H9 (cell line): ENCODE data around the gene SPATA2. TPM values are rescaled to one million over a fixed set of nuclear protein-coding genes. Genes with fewer than 3 reads are reported as not detected.

ENCODE experiments used
- DNase-seq: peaks from one replicate; pipeline ENCODE4 v3.0.0-alpha.2; 2017
- H2AFZ ChIP-seq: one replicate; pipeline ENCODE4 v1.6.1; 2013; ENCODE audit warnings: mild to moderate bottlenecking, low read length, control low read depth, moderate library complexity
- H2AK5ac ChIP-seq: 2 replicates; pipeline ENCODE4 v1.6.1; 2013; ENCODE audit warnings: low read length, control low read depth, mixed read lengths; ENCODE audit not compliant: insufficient read length
- H2BK120ac ChIP-seq: one replicate; pipeline ENCODE4 v1.6.1; 2013; ENCODE audit warnings: low read depth, mild to moderate bottlenecking, low read length, control low read depth, inconsistent platforms; ENCODE audit not compliant: poor library complexity, severe bottlenecking
- H2BK12ac ChIP-seq: 2 replicates; pipeline ENCODE4 v1.6.1; 2013; ENCODE audit warnings: low read length, control low read depth, mixed read lengths, low read depth; ENCODE audit not compliant: insufficient read length
- H2BK15ac ChIP-seq: 2 replicates; pipeline ENCODE4 v1.6.1; 2013; ENCODE audit warnings: low read depth, low read length, control low read depth
- H2BK20ac ChIP-seq: one replicate; pipeline ENCODE4 v1.6.1; 2013; ENCODE audit warnings: low read depth, mild to moderate bottlenecking, low read length, control low read depth, inconsistent platforms; ENCODE audit not compliant: poor library complexity, severe bottlenecking
- H2BK5ac ChIP-seq: 2 replicates; pipeline ENCODE4 v1.6.1; 2013; ENCODE audit warnings: low read length, control low read depth, mixed read lengths; ENCODE audit not compliant: insufficient read length
- H3K14ac ChIP-seq: 2 replicates; pipeline ENCODE4 v1.6.1; 2013; ENCODE audit warnings: low read length, control low read depth; ENCODE audit not compliant: insufficient read depth
- H3K18ac ChIP-seq: 2 replicates; pipeline ENCODE4 v1.6.1; 2013; ENCODE audit warnings: low read depth, mild to moderate bottlenecking, mixed read lengths, low read length, control low read depth; ENCODE audit not compliant: insufficient read length
- H3K23ac ChIP-seq: 2 replicates; pipeline ENCODE4 v1.6.1; 2013; ENCODE audit warnings: low read length, control low read depth, mixed read lengths, low read depth; ENCODE audit not compliant: insufficient read length
- H3K23me2 ChIP-seq: 2 replicates; pipeline ENCODE4 v1.6.1; 2013; ENCODE audit warnings: low read depth, mild to moderate bottlenecking, mixed read lengths, low read length, control low read depth; ENCODE audit not compliant: insufficient read length, poor library complexity, severe bottlenecking
- H3K27ac ChIP-seq: 2 replicates; pipeline ENCODE4 v1.5.1; 2013; ENCODE audit warnings: low read length, control low read depth, mixed read lengths, low read depth; ENCODE audit not compliant: insufficient read length
- H3K27me3 ChIP-seq: 2 replicates; pipeline ENCODE4 v1.6.1; 2013; ENCODE audit warnings: low read length, control low read depth, inconsistent platforms; ENCODE audit not compliant: insufficient read depth
- H3K4ac ChIP-seq: 2 replicates; pipeline ENCODE4 v1.6.1; 2013; ENCODE audit warnings: low read depth, mild to moderate bottlenecking, control low read depth, inconsistent platforms, low read length, moderate library complexity
- H3K4me1 ChIP-seq: 2 replicates; pipeline ENCODE4 v1.6.1; 2013; ENCODE audit warnings: low read length, control low read depth, inconsistent platforms; ENCODE audit not compliant: insufficient read depth
- H3K4me2 ChIP-seq: 2 replicates; pipeline ENCODE4 v1.6.1; 2013; ENCODE audit warnings: low read length, control low read depth, mixed read lengths; ENCODE audit not compliant: insufficient read length, insufficient read depth
- H3K56ac ChIP-seq: 2 replicates; pipeline ENCODE4 v1.6.1; 2013; ENCODE audit warnings: low read depth, mild to moderate bottlenecking, mixed read lengths, low read length, control low read depth; ENCODE audit not compliant: insufficient read length
- H3K79me1 ChIP-seq: 2 replicates; pipeline ENCODE4 v1.6.1; 2013; ENCODE audit warnings: low read depth, mild to moderate bottlenecking, moderate library complexity, low read length, control low read depth, inconsistent platforms; ENCODE audit not compliant: insufficient read depth, poor library complexity, severe bottlenecking
- H3K79me2 ChIP-seq: 2 replicates; pipeline ENCODE4 v1.6.1; 2013; ENCODE audit warnings: low read length, control low read depth, inconsistent platforms; ENCODE audit not compliant: insufficient read depth
- H3K9ac ChIP-seq: 2 replicates; pipeline ENCODE4 v1.6.1; 2013; ENCODE audit warnings: low read length, control low read depth, mixed read lengths; ENCODE audit not compliant: insufficient read length; ENCODE audit errors: extremely low read depth
- H3K9me3 ChIP-seq: one replicate; pipeline ENCODE4 v1.6.1; 2013; ENCODE audit warnings: low read depth, low read length, inconsistent platforms; ENCODE audit not compliant: control insufficient read depth
- H3T11ph ChIP-seq: one replicate; pipeline ENCODE4 v1.6.1; 2013; ENCODE audit warnings: mild to moderate bottlenecking, low read length, control low read depth, inconsistent platforms
- H4K20me1 ChIP-seq: one replicate; pipeline ENCODE4 v1.6.1; 2013; ENCODE audit not compliant: control insufficient read depth, insufficient read length, insufficient read depth
- H4K5ac ChIP-seq: 2 replicates; pipeline ENCODE4 v1.6.1; 2013; ENCODE audit warnings: low read depth, mild to moderate bottlenecking, mixed read lengths, low read length, control low read depth; ENCODE audit not compliant: insufficient read length
- H4K8ac ChIP-seq: replicated peaks from 2 replicates; pipeline ENCODE4 v1.6.1; 2013; ENCODE audit warnings: low read length, control low read depth, mixed read lengths, low read depth; ENCODE audit not compliant: insufficient read length
- H4K91ac ChIP-seq: 2 replicates; pipeline ENCODE4 v1.6.1; 2013; ENCODE audit warnings: low read depth, mild to moderate bottlenecking, moderate library complexity, mixed read lengths, low read length, control low read depth; ENCODE audit not compliant: insufficient read length
- H3K27ac Mint-ChIP-seq, 3 experiments: 2 replicates in 2 of 3; 3 replicates in 1 of 3; pipeline ENCODE4 v1.8.0; 2020 to 2021; ENCODE audit warnings: mixed read lengths in 3 of 3, mild to moderate bottlenecking in 1 of 3, moderate library complexity in 1 of 3
- H3K27me3 Mint-ChIP-seq: 2 replicates; pipeline ENCODE4 v1.8.0; 2021; ENCODE audit warnings: low read depth, mild to moderate bottlenecking, moderate library complexity, mixed read lengths
- H3K36me3 Mint-ChIP-seq, 3 experiments: 2 replicates in 2 of 3; 3 replicates in 1 of 3; pipeline ENCODE4 v1.8.0; 2020 to 2021; ENCODE audit warnings: low read depth in 3 of 3, mixed read lengths in 3 of 3; ENCODE audit not compliant: insufficient read depth in 1 of 3
- H3K4me1 Mint-ChIP-seq, 2 experiments: 2 replicates each; pipeline ENCODE4 v1.8.0; 2020; ENCODE audit warnings: mixed read lengths in 2 of 2
- H3K4me3 Mint-ChIP-seq, 2 experiments: 2 replicates in 1 of 2; 3 replicates in 1 of 2; pipeline ENCODE4 v1.8.0; 2020 to 2021; ENCODE audit warnings: mild to moderate bottlenecking in 2 of 2, mixed read lengths in 2 of 2, moderate library complexity in 1 of 2
- H3K9me3 Mint-ChIP-seq, 2 experiments: 2 replicates in 1 of 2; 3 replicates in 1 of 2; pipeline ENCODE4 v1.8.0; 2020; ENCODE audit warnings: mild to moderate bottlenecking in 2 of 2, mixed read lengths in 2 of 2, moderate library complexity in 1 of 2
- WGBS: extraction: QIAGEN DNeasy Blood & Tissue Kit; methylation state at CpG from one replicate; pipeline ENCODE4 v1.1.7; 2013; ENCODE audit warnings: missing lambda C conversion rate, low lambda C conversion rate, mixed read lengths; ENCODE audit not compliant: insufficient read length; ENCODE audit errors: extremely low coverage; 5-methylcytosine and 5-hydroxymethylcytosine counted together
- total RNA-seq: library from RNA; stranded (reverse); gene quantifications from 2 replicates; pipeline ENCODE4 v1.2.1, GENCODE V29; 2021
- TF ChIP-seq, protein P1 (sequence below): fragments of 200-600 bp; sonication (generic); conservative IDR thresholded peaks from 3 replicates; pipeline ENCODE4 v1.8.0; 2021; ENCODE audit warnings: antibody characterized with exemption, mild to moderate bottlenecking

The SPATA2 gene
- total RNA-seq, 1 experiment from 2014 or later = 9.6 TPM

DNA sequence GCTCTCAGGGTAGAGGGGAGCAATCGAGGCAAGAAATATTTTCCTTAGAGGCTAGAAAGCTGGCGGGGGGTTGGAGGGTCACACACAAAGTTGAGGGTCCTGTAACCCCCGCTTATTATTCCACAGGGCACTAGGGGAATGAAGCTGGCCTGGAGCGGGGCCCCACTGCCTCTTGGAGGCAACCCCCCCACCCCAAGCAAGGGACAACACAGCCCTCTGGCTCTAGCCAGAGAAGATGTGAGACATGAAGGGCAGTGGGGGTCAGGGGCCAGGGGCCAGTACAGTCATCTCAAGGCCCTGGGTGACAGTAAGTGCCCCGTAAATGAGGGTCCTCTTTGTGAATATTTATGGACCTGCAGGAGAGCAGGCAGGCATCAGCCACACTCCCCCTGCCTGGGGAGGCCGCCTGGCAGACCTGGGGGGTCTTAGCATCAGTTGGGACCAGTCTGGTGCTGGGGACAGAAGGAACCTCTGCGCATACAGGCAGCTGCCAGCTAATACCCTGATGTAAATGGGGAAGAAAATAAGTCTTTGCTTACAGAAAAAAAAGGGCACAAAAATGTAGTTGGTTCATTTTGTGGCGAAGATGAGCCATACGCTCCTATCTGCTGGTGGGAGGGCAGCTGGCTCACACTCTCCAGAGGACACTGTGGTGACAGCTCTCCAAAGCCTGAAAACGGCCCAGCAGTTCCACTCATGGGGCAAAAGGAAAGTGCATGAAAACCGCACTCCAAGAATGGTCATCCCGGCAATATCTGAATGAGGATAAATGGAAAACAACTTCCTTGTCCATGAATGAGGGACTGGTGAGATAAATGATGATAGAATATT, 21.9 kb downstream of the SPATA2 start:
- Histone ChIP-seq H3K4me2 (no peak overlapping the region), H4K5ac (no peak overlapping the region), H4K91ac (no peak overlapping the region), H3K23me2 (no peaks in the 10 kb centered on the region), H4K20me1 (no peaks in the 10 kb centered on the region), H2BK12ac (no peak overlapping the region), H2BK15ac (no peak overlapping the region), H3K14ac (no peak overlapping the region), H2AK5ac (no peak overlapping the region), H3T11ph (no peak overlapping the region), H3K56ac (no peak overlapping the region), H3K9ac (no peak overlapping the region), H2AFZ (no peak overlapping the region), H3K79me1 (no peaks in the 10 kb centered on the region), H3K18ac (no peak overlapping the region), H2BK5ac (no peak overlapping the region), H3K4me1 (no peaks in the 10 kb centered on the region), H2BK120ac (no peak overlapping the region), H3K79me2 (no peaks in the 10 kb centered on the region), H3K9me3 (no peaks in the 10 kb centered on the region), H4K8ac (no peak overlapping the region), H3K27me3 (no peaks in the 10 kb centered on the region), H2BK20ac (no peak overlapping the region), H3K4ac (no peak overlapping the region), H3K27ac (no peak overlapping the region), H3K23ac (no peak overlapping the region)
- H3K9me3 Mint-ChIP-seq = no peaks in the 10 kb centered on the region; a peak in 1 of 5 replicates
- WGBS = no CpG with 5 or more reads among the region's 12 CpGs
- DNase-seq = no peak
- H3K4me3 Mint-ChIP-seq = no peak overlapping the region
- H3K4me1 Mint-ChIP-seq = peaks cover 19 to 38% of the 10 kb centered on the region in 2 experiments
- peaks cover 0 to under 1% (median 0%) of the 10 kb centered on the region in 3 experiments; a peak in 2 of 7 replicates for H3K36me3 Mint-ChIP-seq
- H3K27ac Mint-ChIP-seq = peak overlapping the region in 2 of 3 experiments; percentile 49 to 66; a peak in 3 of 7 replicates
- peaks cover 1% of the 10 kb centered on the region for H3K27me3 Mint-ChIP-seq
- TF ChIP-seq, protein P1, sequence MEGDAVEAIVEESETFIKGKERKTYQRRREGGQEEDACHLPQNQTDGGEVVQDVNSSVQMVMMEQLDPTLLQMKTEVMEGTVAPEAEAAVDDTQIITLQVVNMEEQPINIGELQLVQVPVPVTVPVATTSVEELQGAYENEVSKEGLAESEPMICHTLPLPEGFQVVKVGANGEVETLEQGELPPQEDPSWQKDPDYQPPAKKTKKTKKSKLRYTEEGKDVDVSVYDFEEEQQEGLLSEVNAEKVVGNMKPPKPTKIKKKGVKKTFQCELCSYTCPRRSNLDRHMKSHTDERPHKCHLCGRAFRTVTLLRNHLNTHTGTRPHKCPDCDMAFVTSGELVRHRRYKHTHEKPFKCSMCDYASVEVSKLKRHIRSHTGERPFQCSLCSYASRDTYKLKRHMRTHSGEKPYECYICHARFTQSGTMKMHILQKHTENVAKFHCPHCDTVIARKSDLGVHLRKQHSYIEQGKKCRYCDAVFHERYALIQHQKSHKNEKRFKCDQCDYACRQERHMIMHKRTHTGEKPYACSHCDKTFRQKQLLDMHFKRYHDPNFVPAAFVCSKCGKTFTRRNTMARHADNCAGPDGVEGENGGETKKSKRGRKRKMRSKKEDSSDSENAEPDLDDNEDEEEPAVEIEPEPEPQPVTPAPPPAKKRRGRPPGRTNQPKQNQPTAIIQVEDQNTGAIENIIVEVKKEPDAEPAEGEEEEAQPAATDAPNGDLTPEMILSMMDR = no peak
